SW 1271 (cell line): ENCODE data around the gene OVOL2.
"Not testable (repeated sequence)": the region's sequence is repeated elsewhere in the genome, so short reads cannot be mapped to it uniquely, and the experiment has no call there.

Source experiments
- DNase-seq, 2 experiments: peaks; one replicate each; lab custom pipeline; 2025; lab: John Stamatoyannopoulos, UW

Gene OVOL2

DNA sequence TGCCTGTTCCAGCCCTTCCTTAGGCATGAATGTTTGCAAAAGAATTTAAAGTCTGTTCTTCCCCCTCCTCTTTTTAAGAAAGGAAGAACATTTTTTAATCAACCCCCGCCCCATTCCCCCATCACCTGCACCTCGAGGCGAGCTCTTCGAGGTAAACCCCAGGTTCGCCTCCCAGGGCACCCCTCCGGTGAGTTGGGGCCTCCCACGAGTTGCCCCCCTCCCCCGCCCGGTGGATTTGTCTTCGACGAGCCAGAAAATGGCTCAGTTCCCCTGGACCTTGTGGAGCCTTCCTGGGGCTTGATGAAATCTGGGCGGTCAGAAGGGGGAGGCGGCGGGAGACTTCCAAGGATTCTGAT lies 256 bp upstream of the OVOL2 start:
- DNase-seq = no peak

DNA sequence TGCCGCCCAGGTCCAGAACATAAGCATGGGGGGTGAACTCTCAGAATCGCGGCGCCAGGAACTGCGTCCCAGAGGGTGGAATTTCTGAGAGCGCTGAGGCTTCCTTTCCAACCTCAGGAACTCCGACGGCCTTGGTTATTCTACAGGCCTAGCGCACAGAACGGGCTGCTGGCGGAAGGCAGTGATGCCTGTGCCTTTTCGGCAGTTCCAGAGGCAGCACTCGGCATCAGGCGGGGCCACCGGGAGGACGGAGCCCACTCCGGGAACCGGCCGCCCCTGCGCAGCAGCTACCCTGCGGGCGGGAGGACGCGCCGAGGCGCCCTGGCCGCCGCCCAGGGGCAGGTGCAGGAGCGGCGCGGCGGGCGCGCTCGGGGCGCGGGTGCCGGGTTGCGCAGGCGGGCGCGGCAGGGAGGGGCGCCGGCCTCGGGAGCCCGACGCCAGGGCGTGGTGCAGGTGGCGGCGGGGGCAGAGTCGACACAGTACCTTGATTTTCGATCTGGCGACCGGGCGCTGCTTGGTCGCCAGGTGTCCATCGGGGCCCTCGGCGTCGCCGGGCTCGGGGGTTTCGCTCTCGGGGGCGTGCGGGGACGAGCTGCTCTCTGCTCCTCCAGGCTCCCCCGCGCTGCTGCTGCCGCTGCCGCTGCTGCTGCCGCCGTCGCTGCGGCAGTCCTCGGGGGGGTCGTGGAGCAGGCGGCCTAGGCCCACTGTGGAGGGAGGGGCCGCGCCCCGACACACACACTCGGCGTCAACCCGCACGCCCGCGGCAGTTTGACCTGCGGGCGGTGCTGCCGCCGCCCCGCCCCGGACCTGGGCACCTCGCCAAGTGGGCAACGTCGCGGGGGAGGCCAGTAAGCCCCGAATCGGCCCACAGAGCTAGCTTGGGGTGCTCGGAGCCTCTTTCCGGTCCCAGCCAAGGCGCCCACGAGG lies 1.3 kb downstream of the OVOL2 start:
- DNase-seq = no peak

DNA sequence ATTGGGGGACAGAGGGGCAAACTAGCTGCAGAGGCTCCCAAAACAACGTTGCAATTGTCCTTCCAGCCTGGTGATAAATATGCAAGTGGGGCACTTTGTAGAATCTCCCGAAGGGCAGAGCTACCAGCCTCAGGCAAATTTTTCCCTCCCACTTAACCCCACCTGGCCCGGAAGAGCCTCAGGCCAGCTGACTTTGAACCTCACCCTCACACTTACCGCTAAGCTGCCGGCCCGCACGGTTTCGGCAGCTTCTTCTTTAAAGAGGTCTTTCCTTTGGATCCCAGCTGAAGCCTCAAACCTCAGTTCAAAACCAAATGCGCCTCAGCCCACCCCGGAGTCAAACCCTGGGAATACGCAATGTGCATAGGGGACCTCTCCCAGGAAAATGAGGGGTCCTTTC lies 2.5 kb downstream of the OVOL2 start:
- no peak for DNase-seq

DNA sequence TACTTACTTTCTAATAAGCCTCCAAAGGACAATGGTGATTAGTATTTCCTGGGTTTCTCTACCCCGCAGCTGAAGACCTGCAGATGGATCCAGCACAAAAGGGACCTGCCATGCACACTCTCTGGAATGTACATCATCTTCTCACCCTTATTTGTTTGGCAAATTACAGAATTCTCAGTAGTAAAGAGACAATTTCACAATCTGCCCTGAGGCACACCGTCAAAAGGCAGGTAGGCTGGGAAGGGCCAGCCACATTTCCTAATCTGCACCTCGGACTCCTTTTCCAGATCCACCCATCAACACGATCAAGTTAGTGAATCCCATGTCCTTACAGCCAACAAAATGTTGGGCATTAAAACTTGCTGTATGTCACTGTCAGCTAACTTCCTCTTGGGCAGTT lies 4.9 kb downstream of the OVOL2 start:
- no peak for DNase-seq

DNA sequence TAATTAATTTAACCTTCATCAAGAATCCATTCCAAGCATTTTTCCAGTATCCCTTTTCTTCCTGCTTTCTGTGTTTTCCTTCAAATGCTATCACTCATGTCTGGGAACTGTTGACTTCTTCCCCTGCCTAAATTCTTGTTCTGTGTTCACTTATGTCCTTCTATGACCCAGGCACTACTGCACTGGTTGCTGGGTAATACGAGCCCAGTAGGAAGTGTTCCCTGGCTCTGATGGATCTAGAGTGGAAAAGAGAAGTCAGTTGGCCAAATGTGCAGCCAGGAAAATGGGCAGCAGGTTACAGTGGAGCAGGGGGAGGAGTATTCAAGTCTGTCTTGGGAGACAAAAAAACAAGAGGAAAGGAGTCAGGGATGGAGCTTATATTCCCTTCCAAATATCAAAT lies 7.1 kb downstream of the OVOL2 start:
- DNase-seq = no peak

DNA sequence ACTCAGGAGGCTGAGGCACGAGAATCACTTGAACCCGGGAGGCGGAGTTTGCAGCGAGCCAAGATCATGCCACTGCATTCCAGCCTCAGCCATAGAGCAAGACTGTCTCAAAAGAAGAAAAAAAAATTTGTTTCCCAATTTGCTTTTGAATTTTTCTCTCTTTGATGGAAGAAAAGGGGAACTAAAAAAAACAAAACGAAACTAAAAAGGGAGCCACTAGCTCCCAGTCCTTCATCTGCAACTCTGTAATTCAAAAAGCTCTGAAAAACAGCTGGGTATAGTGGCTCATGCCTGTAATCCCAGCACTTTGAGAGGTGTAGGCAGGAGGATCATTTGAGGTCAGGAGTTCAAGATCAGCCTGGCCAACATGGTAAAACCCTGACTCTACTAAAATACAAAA lies 9.5 kb downstream of the OVOL2 start:
- DNase-seq = no peak

DNA sequence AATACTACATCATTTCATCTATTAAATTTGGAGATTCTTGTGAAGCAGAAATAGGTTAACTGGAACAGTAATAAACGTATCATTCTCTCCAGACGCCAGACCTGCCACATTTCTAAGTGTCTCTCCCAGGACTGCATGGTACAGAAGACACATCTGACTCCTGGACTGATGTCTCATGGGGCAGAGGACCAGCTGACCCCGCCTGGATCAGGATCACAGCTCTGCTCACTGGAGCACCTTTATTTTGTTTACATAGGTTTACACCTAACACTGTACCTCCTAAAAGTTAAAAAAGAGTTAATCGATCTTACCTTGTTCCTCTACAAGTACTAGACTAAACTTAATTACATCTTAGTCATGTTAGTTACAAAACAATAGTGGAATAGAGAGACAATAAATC lies 11.2 kb downstream of the OVOL2 start:
- DNase-seq = no peak

DNA sequence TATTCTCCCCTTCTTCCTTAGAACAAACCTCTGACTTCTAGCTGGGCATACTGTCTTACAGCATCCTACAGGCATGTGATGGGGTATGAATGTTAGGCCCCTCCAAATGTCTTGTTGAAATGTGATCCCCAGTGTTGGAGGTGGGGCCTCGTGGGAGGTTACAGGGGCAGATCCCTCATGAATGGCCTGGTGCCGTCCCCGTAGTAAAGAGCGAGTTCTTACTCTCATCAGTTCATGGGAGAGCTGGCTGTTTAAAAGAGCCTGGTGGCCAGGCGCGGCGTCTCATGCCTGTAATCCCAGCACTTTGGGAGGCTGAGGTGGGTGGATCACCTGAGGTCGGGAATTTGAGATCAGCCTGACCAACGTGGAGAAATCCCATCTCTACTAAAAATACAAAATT lies 15.5 kb downstream of the OVOL2 start:
- no peak for DNase-seq

DNA sequence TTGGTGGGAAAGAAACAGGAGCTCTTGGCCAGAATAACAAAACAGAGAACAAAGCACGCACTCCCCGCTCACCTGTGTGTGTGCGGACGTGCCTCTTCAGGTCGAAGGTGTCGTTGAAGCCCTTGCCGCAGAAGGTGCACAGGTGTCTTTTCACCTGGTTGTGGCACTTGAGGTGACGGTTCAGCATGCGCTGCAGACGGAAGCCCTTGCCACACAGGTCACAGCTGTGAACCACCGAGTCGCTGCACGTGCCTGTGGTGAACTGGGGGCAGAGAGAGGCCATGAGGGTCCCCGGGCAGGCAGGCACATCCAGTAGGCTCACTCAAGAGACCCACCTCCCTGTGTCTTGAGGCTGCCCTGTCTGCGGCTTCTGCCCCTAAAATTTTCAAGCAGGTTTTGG lies 16.3 kb downstream of the OVOL2 start:
- DNase-seq = no peak

DNA sequence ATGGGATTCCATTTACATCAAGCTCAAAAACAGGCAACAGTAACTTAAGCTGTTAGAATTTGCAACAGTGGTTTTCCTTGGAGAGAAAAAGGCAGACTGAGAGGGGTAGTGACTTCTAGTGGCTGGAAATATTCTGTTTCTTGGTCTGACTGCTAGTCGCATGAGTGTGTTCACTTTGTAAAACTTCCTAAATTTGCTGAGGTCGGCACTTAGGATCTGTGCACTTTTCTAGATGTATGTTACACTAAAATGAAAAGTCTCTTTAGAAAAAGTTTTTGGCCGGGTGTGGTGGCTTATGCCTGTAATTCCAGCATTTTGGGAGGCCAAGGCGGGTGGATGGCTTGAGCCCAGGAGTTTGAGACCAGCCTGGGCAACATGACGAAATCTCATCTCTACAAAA lies 18.7 kb downstream of the OVOL2 start:
- no peak for DNase-seq

DNA sequence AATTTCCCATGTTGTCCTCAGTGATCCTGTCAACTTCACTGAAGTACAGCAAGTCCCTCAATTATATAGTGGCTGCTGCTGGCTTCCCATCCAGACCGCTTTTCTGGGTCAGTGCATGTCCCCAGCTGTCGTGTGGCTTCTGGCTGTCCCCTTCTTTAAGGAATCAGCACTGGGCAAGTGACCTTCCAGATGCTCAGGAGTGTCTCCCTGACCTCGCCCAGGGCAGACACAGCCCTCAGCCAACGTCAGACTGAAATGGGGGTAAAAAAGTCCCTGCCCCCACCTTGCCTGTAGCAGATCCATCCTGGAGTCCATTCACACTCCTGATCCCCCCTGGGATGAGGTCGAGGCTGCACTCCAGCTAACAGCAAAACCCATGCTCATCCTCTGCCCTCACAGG lies 23.7 kb downstream of the OVOL2 start:
- no peak for DNase-seq

DNA sequence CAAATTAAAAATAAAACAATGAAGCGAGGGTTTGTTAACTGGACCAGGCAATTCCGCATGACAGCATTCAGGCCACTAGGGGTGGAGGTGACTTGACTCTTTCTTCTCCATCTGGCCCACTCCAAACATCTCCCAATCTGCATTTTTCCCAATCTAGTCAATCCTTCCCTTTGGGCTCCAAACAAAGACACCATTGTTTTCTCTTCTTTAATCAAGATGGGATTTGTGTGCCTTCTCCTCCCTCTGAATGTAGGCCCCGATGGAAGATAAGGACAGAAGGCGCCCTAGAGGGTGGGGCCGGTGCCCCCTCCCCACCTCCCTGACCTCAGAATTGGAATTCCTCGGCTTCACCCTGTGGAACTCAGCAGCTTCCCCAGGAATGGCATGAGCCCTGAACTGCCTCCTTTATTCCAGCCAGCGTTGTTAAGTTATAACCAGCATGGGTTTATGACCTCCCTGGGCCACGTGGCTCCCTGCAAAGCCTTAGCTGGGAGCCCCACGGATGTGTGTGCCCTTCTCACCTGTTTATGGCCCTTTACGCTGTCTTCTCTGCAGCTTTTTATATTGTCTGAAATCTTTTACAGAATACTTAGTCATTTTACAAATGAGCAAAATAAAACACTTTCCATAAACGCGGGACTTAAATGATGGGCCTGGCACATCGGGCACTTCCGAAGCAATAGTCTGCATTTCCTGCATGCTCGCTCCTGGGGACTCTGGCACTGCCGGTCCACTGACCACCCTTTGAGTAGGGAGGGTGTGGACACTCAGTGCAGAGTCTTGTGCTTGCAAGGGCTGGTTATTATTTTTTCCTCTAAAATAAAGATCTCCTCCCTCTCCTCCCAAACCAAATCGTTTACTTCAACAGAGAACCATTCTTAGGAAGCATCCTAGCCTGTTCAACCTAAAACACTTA lies 24.5 kb downstream of the OVOL2 start:
- no peak for DNase-seq

DNA sequence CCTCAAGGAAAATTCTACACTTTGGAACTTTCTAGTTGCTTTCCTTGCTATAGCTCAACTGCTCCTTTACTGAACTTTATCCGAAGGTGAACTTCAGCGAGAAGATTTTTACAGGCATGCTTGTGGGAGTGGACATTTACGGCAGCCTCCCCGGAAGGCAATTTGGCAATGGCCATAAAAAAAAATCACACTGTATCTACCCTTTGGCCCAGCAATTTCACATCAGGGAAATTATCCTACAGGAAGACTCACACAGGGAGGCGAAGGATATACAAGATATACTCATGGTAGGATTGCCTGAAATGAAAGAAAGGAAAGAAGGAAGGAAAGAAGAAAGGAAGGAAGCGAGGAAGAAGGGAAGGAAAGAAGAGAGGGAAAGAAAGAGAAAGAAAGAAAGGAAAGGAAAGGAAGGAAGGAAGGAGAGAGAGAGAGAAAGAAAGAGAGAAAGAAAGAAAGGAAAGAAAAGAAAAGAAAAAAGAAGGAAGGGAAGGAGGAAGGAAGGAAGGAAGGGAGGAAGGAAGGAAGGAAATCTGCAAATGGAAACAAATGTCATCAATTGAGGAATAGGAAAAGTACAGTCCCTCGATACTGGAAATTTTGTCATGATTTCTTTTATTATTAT lies 25.7 kb downstream of the OVOL2 start:
- DNase-seq = no peak

DNA sequence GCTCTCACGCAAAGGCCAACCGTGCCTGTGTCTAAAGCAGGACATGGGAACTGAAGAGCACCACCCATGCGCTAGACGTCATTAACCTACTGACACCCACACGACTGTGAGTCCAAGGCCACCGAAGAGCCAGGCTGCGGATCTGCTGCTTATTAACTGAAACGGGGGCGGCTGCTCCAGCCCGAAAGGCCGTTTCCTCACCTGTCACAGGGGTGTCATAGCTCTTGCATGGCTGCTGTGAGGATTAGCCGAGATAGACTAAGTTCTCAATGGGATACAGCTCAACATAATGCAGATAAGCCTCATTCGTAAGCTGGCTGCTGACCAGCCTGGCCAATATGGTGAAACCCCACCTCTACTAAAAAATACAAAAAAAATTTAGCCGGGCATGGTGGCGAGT lies 26.7 kb downstream of the OVOL2 start:
- DNase-seq = no peak

DNA sequence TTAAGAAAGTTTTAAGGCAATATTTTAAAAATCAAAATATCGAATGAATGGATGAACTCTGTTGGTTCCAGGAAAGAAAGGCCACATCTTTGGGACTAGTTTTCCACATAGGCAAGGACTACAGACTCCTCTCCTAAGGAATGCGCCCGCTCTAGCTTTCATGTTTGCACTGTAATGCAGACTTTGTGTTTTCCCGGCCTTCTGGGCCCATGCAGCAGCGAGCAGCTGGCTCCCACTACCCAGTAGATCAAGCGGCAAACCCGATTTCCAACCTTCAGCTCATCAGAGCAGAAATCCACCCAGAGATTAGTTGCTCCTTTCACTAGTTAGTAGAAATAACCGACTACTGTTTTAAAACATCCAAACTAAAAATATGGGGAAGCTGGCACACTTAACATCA lies 27.7 kb downstream of the OVOL2 start:
- no peak for DNase-seq

DNA sequence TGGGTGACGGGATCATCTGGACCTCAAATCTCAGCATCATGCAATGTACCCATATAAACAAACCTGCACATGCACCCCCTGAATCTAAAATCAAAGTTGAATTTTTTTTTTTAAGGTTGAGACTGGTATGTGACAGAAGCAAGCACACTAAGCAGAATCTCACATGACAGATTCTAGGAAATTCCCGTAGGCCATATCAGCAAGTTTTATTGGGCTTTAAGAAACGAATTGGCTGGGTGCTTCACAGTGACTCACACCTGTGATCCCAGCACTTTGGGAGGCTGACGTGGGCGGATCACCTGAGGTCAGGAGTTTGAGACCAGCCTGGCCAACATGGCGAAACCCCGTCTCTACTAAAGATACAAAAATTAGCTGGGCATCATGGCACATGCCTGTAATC lies 30.7 kb downstream of the OVOL2 start:
- not testable (repeated sequence) for DNase-seq

DNA sequence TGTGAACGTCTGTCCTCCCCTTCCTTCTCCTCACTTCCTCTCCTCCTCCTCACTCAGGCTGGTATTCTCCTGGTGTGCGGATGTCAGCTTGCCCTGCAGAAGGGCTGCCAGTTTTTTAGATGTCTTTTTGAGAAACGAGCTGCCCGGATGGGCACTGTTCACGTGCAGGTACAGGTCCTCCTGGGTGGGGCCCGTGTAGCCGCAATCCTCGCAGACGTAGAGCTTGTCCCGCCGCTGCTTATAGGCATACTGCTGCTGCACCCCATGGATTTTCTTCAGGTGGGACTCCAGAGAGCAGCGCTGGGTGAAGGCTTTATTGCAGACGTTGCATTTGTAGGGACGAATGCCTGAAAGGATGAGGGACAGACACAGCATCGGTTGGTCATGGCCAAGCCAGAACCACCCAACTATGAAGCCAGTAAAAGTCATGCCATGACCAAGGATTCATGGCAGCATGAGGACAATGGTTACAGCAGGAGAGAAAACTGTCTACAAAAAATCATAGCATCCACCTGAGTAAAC lies 33.0 kb downstream of the OVOL2 start:
- DNase-seq = no peak

DNA sequence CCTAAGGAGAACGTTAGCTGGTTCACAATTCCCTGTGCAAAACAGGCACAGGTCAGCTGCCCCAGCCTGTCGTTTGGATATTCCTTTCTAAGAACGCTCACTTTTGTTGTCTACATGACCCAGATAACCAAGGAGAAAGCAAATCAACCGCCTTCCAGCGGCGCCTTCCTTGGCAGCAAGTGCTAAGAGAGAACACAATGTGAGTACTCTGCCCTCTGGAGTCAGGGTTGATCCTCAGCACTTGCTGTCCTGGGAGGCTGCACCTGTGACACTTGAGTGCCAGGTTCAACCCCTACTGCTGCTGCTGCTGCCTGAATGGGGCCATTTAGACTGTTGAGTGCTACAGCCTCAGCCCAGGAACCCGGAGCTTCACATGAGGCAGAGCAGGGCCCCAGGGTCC lies 36.8 kb downstream of the OVOL2 start:
- no peak for DNase-seq

DNA sequence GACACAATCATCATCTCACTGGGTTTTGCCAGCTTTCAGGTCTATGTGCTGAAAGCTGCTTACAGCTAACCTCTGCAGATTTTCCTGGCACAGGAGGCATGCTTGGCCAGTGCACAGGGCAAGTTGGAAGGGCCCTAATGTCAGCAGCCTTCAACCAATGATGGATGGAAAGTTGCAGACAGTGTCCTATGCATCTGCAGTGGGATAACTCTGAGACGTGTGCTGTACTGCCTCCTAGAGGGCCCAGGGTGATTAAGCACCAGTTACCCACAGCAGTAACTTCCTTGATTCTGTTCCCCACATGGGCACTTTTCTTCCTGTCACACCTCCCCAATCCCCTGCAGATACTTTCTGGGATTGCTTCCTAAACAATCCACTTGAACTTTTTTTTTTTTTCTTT lies 38.6 kb downstream of the OVOL2 start:
- peak in 1 of 2 experiments; percentile 20 for DNase-seq

DNA sequence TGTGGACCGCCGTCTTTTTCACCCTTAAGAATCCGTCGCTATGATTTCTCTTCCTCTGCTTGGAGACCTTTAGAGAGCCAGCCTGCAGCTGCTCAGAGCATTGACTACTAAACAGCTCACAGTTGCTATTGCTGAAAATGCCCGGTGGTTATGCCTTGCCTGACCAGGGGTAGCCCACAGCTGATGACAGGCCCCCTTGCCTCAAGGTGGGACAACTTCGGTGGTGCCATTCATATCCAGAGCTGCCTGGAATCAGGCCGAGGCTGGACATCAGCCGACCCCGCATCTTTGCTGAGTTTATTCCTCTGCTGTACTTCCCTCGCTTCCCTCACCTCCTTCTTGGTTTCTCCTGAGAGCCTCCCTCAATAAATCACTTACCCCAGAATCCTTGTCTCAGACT lies 39.6 kb downstream of the OVOL2 start:
- DNase-seq = no peak

DNA sequence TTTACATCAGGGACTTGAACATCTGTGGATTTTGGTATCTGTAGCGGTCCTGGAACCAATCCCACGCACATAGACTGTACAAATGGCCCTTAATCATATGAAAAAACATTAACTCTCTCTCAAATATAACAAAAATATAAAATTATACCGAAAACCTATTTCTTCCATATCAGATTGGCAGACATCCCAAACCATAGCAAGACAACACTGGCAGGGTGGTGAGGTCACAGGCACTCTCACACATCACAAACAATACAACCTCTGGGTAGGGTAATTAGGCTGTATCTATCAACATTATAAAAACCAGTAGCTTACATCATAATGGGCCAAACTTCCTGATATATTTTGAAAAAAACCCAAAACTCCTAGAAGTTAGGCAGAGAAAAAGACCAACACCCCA lies 40.9 kb downstream of the OVOL2 start:
- DNase-seq = no peak

DNA sequence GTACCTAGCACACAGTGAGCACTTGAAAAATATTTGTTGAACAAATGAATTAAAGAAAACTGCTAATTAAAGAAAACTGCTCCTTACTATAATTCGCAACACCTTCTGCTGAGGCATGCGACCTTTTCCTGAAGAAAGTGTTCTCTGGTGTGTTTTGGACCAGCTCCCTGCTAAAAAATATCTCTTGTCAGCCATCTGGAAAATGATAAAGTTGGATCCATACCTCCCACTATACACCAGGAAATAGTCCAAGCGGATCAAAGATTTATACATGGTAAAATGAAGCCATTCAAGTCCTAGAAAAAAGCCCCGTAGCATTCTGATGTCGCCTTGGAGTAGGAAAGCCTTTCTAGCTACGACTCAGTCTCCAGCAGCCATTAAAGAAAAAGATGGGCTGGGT lies 43.3 kb downstream of the OVOL2 start:
- DNase-seq = no peak

DNA sequence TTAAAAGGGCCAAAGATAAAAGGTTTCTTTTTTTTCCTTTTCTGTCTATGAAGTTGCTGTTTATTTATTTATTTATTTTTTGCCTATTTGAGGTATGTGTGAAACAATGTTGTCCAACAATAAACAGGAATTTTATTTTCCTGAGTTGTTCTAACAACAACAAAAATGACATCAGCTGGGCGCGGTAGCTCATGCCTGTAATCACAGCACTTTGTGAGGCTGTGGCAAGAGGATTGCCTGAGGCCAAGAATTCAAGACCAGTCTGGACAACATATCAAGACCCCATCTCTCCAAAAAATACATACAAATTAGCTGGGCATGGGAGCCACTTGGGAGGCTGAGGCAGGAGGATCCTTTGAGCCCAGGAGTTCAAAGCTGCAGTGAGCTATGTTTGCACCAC lies 44.8 kb downstream of the OVOL2 start:
- no peak for DNase-seq
